ENCODE results near the gene CST9.

The CST9 gene

GRCh38 chr20:23568320-23568970 lies 37.3 kb downstream of the CST9 start, which contains the start of gene CST9L:
Gene CST9L, minus strand, starts transcription at chr20:23568484. Its CDS starts 34 bp downstream, at chr20:23568450.
- TF ChIP-seq CTCF (IDR thresholded peaks at IDR 0.05; ENCODE audit: insufficient read depth, low read depth, low read length, missing control alignments) = no peak
- no peak for DNase-seq (ENCODE audit: low read depth)

GRCh38 chr20:23566199-23566932 lies 39.4 kb downstream of the CST9 start:
- DNase-seq (ENCODE audit: low read depth) = no peak
- no peak overlapping the region for H3K4me3 ChIP-seq (ENCODE audit: low read length)
- no peak for TF ChIP-seq CTCF (IDR thresholded peaks at IDR 0.05; ENCODE audit: insufficient read depth, low read depth, low read length, missing control alignments)

More at GRCh38 chr20:23568320-23568970, 37.3 kb downstream of the CST9 start, which contains the start of gene CST9L:
- H3K4me3 ChIP-seq (ENCODE audit: low read length) = no peak within 1 kb of the TSS

GRCh38 chr20:23565503-23566045 lies 40.1 kb downstream of the CST9 start:
- H3K4me3 ChIP-seq (ENCODE audit: low read length) = no peak overlapping the region
- no peak for DNase-seq (ENCODE audit: low read depth)
- no peak for TF ChIP-seq CTCF (IDR thresholded peaks at IDR 0.05; ENCODE audit: insufficient read depth, low read depth, low read length, missing control alignments)

- H3K4me3 ChIP-seq (ENCODE audit: low read length) = no peak overlapping the region
- DNase-seq (ENCODE audit: low read depth) = no peak
- no peak for TF ChIP-seq CTCF (IDR thresholded peaks at IDR 0.05; ENCODE audit: insufficient read depth, low read depth, low read length, missing control alignments)
Observed at GRCh38 chr20:23564927-23565326, 40.8 kb downstream of the CST9 start.

GRCh38 chr20:23562721-23563342 lies 42.9 kb downstream of the CST9 start:
- no peak for DNase-seq (ENCODE audit: low read depth)
- no peak for TF ChIP-seq CTCF (IDR thresholded peaks at IDR 0.05; ENCODE audit: insufficient read depth, low read depth, low read length, missing control alignments)
- no peak overlapping the region for H3K4me3 ChIP-seq (ENCODE audit: low read length)

GRCh38 chr20:23554401-23554800 lies 51.3 kb downstream of the CST9 start:
- TF ChIP-seq CTCF (IDR thresholded peaks at IDR 0.05; ENCODE audit: insufficient read depth, low read depth, low read length, missing control alignments) = no peak
- DNase-seq (ENCODE audit: low read depth) = no peak
- H3K4me3 ChIP-seq (ENCODE audit: low read length) = no peak overlapping the region

Data from epithelial cell of esophagus (primary cell).